Activated T-cell treated with anti-CD3 and anti-CD28 coated beads for 48 hours (primary cell): Measurements from ENCODE around the gene VEGFC.

ENCODE experiments used
- DNase-seq: peaks from one replicate; pipeline ENCODE4 v3.0.0-alpha.2; 2020; ENCODE audit warnings: low read depth

Gene VEGFC

DNA sequence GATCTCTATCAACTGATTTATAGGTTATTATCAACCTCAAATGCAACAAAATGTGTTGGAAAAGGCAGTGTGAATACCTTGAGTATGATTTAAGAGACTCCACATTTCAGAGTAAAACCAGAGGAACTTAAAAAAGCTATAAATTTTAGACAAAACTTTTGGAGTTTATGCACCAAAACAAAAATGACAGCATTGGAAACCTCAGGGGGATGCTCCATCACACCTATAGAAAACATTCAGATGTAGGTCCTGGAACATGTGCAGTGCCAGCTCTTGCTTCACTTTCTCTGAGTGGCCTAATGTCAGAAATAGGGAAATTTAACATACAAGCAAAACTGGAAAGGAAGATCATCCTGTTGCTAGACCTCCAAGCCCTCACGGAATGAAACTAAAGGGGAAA, 5.8 kb upstream of the VEGFC start:
- DNase-seq: no peak

GRCh38 chr4:176795441-176795840, 2.7 kb upstream of the VEGFC start:
- no peak for DNase-seq

GRCh38 chr4:176794651-176795050, 1.9 kb upstream of the VEGFC start:
- no peak for DNase-seq

DNA sequence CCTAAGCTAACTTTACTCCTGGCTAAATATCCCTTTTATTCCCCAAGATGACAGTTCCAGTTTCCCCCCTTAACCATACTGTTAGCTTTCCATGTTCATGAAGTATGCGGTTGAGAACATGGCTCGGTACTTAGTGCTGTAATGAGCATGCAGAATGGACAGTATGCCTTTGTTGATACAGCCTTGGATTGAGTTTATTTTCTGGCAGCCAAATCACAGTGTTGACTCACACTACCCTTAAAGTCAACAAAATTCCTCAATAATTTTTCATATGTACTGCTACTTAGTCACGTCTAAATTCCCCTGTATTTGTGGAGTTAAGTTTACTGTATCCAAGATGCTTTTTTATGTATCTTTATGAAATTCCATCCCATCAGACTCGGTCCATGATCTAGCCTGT, 1.4 kb upstream of the VEGFC start:
- DNase-seq: no peak

DNA sequence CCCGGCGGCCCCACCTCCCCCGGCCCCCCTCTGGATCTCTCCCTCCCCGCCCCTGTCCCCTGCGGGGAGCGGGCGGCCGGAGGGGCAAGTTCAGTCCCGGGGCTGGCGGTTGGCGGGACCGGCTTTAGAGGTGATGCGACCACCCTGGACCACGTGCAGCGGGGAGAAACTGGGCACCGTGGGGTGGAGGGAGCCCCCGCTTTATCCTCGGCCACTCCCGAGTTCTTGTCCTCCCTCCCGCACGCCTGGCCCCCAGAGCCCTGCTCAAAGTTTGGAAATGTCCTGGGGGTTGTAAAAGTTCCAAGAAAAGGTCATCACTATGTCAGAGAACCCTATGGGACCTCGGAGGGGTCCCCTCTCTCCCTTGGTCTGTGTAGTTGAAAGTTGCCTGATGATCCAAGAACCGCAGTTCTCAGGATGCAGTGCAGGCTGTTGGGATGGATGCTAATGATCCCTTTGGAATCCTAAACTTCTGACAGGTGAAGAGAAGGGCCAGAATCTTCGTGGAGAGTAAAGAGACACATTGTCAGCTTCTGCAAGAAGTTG, 411 bp upstream of the VEGFC start:
- no peak for DNase-seq

DNA sequence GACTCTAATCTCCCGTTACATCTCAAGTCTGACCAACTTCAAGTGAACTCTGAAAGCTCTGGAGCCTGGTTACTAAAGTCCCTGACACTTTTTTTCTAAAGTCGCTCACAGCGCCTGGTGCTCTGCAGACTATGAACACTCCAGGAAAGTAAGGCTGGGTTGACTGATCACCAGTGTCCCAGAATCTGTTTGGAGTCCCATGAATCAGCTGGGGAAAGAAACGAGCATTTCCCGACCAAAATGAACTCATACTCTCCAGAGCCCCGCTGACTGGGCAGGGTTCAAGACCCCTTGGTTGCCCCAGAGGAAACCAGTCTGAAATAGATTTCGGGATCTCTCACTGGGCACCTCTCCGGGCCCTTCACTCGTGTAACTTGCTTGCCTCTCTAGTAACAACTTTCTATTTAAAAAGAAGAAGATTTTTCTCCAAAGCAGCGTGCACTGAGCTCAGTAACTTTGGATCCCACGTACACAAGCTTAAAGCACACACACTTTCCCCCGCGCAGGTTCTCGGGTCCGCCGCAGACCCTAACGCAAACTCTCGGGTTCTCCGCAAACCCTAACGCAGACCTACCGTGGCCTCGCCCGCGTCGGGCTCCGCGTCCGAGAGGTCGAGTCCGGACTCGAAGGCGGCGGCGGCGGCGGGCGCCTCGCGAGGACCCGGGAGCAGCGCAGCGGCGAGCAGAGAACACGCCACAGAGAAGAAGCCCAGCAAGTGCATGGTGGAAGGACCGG, 964 bp downstream of the VEGFC start:
- DNase-seq: no peak

GRCh38 chr4:176790398-176790797, 2.3 kb downstream of the VEGFC start:
- DNase-seq: no peak

- DNase-seq: no peak
Measured at GRCh38 chr4:176789955-176790354, 2.8 kb downstream of the VEGFC start.

DNA sequence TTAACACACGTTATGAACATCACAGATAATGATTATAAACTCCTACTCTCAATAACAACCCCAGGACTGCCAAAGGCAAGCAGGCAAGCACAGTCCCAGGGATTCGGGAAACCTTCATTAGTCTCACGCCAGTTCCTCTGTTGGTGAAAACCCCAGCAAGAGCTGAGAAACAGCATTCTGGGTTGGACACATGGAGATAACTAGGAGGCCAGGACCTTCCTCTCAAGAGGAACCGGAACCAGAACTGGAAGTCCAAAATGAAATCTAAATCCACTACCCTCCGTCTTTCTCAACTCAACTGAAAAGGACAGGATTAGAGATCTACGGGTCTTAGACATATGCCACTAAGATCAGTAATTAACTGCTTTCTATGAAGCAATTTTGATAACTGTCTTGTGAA, 3.8 kb downstream of the VEGFC start:
- no peak for DNase-seq

DNA sequence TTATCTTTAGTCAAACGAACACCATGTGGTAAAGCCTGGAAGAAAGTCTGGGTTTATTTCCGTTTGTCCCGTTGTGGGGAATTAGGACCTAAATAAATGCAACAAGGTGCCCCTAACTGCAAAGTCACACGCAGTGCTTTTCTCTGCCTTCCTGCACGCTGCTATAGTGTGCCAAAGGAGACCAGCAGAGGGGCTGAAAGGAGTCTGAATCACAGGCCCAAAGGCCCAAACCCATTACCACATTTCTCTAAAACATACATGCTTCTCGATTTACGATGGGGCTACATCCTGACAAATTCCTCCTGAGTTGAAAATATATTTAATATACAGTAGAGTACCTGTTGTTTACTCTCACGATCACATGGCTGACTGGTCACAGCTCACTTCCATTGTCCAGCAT, 4.5 kb downstream of the VEGFC start:
- DNase-seq: no peak

GRCh38 chr4:176784816-176785215, 7.9 kb downstream of the VEGFC start:
- DNase-seq: no peak

DNA sequence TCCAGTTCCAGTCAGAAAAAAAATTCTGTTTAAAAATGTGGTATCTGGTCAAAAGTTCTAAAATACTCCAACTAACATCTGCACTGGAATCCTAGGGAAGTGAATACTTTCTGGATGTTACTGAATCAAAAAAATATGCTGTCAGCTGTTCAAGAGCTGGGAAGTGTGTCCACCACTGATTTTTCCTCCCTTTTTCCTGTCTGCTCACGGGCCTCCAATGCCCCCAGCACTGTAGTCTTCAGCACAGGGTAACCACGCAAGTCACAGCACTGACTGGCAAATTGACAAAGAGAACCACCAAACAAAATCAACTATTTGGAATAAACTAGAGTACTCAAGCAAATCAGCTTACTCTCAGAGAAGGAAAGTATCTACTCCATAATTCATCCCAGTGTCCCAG, 9.9 kb downstream of the VEGFC start:
- no peak for DNase-seq

GRCh38 chr4:176782191-176782590, 10.5 kb downstream of the VEGFC start:
- DNase-seq: no peak

GRCh38 chr4:176781739-176782100, 11.0 kb downstream of the VEGFC start:
- no peak for DNase-seq

DNA sequence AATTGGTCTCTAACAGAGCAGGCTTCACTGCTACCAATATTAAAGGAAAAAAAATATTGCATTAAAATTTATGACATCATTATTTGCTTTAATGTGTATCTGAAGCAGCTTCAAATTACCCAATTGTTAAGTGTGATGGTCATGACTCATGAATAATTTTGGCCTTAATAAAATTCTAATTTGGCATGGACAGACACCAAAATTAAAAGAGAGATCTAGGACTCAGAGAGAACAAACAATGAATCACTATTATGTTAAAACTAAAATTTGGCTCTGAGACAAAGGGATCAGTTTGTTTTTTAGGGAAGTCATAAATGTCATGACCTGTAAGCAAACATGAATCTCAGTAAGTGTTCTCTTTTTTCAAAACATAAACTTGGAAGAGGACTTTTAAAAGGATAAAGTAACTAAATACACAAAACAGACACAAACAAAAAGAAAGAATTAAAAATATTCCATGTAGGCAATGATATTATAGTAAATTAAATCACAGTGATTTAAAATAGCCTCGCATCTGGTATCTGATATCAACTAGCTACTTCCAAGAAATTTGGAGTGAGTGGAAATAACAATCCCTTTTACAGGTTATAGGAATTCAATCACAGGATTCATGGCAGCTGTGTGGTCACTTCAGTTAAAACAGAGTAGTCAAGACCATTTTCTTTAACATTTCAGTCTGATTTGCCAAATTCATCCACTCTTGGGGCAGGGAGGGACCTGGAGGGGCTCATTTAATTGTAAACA, 11.6 kb downstream of the VEGFC start:
- DNase-seq: no peak

DNA sequence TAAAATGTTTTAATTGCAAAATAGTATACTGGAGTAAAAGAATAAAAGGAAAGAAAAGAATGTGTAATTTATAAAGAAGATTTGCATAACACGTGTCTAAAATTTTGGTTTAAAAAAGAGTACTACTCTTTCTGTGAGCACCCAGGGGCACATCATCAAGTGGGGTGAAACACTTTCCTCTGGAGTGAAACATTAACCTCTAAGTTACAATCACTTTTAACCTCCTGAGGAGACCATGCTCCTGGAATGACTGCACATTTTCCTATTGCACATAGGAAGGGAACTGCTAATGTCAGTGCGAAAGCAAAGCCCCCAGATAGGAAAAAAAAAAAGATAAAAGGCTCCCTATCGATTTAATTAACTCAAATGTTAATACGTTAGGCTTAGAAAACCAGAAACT, 13.3 kb downstream of the VEGFC start:
- no peak for DNase-seq

GRCh38 chr4:176778491-176778890, 14.2 kb downstream of the VEGFC start:
- no peak for DNase-seq

DNA sequence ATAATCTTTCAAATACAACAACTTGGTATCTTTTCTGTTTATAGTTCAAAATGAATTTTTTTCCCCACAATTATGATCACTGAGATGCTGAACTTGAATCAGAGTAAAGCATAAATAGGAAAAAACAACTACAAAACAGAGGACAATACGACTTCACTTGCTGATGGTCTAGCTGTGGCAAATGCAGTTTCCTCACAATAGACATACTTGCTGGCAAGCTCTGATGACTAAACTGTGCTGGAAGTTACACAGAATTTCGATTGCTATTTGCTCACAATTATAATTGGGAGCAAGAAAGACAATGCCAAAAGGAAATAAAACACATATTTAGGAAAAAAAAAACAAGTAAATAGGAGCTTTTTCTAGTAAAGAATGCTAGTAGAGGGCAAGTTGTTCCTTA, 14.7 kb downstream of the VEGFC start:
- DNase-seq: no peak

GRCh38 chr4:176775338-176775737, 17.4 kb downstream of the VEGFC start:
- no peak for DNase-seq

DNA sequence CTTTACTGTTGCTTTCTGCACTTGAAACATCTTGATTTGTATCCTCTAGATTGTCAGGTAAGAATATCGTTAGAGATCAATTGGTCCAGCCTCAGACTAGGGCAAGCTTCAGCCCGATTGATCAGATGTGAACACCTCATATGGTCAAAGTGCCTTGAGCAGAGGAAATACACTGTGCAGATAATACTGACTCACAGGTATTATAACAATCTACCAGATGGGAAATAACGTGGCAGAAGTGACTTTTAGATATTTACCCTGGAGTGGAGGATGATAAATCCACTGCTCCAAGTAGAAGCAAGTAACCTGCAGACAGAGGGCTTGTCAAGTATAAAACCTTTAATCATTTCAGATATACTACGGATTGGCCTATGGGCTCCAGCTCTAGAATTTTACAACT, 17.9 kb downstream of the VEGFC start:
- DNase-seq: no peak

- no peak for DNase-seq
Measured at GRCh38 chr4:176769514-176769913, 23.2 kb downstream of the VEGFC start.

- no peak for DNase-seq
Measured at GRCh38 chr4:176767183-176767582, 25.5 kb downstream of the VEGFC start.

DNA sequence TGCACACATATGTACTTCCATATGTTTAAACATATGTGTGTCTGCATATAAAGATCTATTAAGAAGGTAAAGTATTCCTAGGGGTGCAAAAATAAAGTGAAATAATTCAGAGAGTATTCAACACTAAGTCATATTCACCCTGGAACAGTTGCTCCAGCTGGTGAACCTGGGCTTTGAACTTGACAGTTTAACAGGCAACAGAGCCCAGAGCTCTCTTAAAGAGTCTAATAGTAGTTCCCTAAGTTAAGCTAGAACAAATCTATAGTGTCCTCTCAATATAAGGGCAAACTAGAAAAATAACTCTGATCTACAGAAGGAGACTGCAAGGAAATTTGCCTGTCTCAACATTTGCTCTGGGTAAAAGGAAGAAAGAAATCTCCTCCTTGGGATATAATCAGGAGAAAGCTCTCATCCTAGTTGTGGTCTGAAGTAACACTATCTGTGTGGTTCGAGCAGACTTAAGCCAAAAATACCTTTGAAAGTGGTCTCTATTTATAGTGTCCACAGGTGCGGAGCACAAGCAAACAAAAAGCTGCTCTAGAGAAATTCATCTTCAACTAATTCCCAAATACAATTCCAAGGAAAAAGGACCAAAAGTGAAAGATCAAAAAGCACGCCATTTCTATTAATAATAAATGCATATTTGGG, 29.9 kb downstream of the VEGFC start:
- DNase-seq: no peak
